Gastrocnemius medialis (tissue), 4 donors: ENCODE data around the gene PDE6G.

Source experiments
- POLR2A ChIP-seq, 2 donors: fragments of 450-650 bp; IDR thresholded peaks; one replicate each; pipeline ENCODE4 v1.6.1; 2017; ENCODE audit warnings: antibody characterized with exemption in 2 of 2, mild to moderate bottlenecking in 2 of 2, moderate library complexity in 2 of 2
- TF ChIP-seq, protein P1 (sequence below), 5 experiments: fragments of 450-650 bp in 3 of 5; fragments of 200-600 bp in 2 of 5; sonication (generic) in 2 of 5; IDR thresholded peaks in 4 of 5; conservative IDR thresholded peaks in 1 of 5; 1 replicate in 4 of 5; 2 replicates in 1 of 5; pipeline ENCODE4 v1.5.1; 2016 to 2019; ENCODE audit warnings: antibody characterized with exemption in 5 of 5, mild to moderate bottlenecking in 3 of 5, moderate library complexity in 3 of 5

DNA sequence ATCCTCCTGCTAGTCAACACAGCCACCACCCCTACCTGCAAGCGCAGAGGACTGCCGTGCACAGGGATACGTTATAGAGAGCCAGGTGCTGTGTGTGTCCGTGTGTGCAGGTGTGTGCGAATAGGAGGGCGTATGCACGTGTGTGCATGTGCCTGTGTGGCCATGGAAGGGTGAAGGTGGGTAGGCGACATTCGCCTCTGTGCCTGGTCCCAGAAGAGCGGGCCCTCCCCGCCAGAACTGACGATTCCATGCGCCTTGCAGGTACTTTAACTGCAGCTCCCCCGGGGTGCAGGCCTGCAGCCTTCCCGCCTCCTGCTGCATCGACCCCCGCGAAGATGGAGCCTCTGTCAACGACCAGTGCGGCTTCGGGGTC, 8.7 kb downstream of the PDE6G start:
- no peak for TF ChIP-seq POLR2A (IDR thresholded peaks at IDR 0.05)
- TF ChIP-seq, protein P1, sequence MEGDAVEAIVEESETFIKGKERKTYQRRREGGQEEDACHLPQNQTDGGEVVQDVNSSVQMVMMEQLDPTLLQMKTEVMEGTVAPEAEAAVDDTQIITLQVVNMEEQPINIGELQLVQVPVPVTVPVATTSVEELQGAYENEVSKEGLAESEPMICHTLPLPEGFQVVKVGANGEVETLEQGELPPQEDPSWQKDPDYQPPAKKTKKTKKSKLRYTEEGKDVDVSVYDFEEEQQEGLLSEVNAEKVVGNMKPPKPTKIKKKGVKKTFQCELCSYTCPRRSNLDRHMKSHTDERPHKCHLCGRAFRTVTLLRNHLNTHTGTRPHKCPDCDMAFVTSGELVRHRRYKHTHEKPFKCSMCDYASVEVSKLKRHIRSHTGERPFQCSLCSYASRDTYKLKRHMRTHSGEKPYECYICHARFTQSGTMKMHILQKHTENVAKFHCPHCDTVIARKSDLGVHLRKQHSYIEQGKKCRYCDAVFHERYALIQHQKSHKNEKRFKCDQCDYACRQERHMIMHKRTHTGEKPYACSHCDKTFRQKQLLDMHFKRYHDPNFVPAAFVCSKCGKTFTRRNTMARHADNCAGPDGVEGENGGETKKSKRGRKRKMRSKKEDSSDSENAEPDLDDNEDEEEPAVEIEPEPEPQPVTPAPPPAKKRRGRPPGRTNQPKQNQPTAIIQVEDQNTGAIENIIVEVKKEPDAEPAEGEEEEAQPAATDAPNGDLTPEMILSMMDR (IDR thresholded peaks at IDR 0.05 in 4 of 5, conservative IDR thresholded peaks at IDR 0.05 in 1 of 5), result no peak
